ENCODE results near the gene AATK. TPM values are rescaled to one million over a fixed set of nuclear protein-coding genes. Genes with fewer than 3 reads are reported as not detected.

Gene AATK
- total RNA-seq, 2 donors from 2014 or later = 3.3 to 4.3 TPM

- no peak for DNase-seq
- no peaks in the 10 kb centered on the region for H3K9me3 Mint-ChIP-seq
Measured at GRCh38 chr17:81106716-81107115, 59.3 kb downstream of the AATK start.

GRCh38 chr17:81103379-81103778, 62.6 kb downstream of the AATK start:
- 95% methylated on average over 20 of the region's 20 CpGs; no CpG with 5 or more reads in 1 of the 2 experiments for WGBS, 2 experiments (ENCODE audit: insufficient coverage in 1 of 2, insufficient read length in 1 of 2)
- DNase-seq = no peak

More at GRCh38 chr17:81106716-81107115, 59.3 kb downstream of the AATK start:
- H3K27ac ChIP-seq (ENCODE audit: low read depth, low read length) = no peak overlapping the region
- no peak overlapping the region for H3K4me3 Mint-ChIP-seq
- no peak for TF ChIP-seq CTCF (conservative IDR thresholded peaks at IDR 0.05)
- no peaks in the 10 kb centered on the region for H3K36me3 ChIP-seq (ENCODE audit: control insufficient read depth, insufficient read depth, low read length)
- no peaks in the 10 kb centered on the region for H3K4me1 Mint-ChIP-seq
- H3K4me1 ChIP-seq (ENCODE audit: control insufficient read depth, insufficient read depth, low read length) = no peaks in the 10 kb centered on the region
- H3K36me3 Mint-ChIP-seq (ENCODE audit: low read depth) = no peaks in the 10 kb centered on the region
- H3K9me3 ChIP-seq (ENCODE audit: control insufficient read depth, low read length) = no peaks in the 10 kb centered on the region
- no peak overlapping the region for H3K4me3 ChIP-seq (ENCODE audit: low read length)
- H3K27ac Mint-ChIP-seq = no peak overlapping the region
- 91 to 93% methylated on average over 19 to 24 of the region's 24 CpGs for WGBS, 2 experiments (ENCODE audit: insufficient coverage in 1 of 2, insufficient read length in 1 of 2)
- no peaks in the 10 kb centered on the region for H3K27me3 Mint-ChIP-seq (ENCODE audit: insufficient read depth)
- no peak overlapping the region for H3K9ac ChIP-seq (ENCODE audit: extremely low read depth, low read length, poor library complexity, severe bottlenecking)
- H3K27me3 ChIP-seq (ENCODE audit: control insufficient read depth, insufficient read depth, low read length, poor library complexity, severe bottlenecking) = no peaks in the 10 kb centered on the region

DNA sequence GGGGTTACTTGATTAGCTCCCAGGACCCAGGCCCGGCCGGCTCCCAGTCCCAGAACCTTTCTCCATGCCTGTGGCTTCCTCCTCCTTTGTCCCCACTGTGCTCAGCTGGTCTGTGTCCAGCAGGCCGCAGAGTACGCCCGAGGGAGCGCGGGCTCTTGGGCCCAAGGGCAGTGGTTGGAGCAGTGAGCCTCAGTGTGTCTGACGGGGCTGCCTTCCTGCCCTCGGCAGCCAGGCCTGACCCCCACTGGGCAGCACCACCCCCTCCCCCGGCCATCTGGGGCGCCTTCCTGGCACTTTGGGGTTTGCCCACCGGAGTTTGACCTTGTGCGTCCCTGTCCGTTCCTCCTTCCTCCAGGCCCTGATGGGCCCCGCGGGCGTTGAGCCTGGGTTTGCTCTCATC, 63.2 kb downstream of the AATK start:
- Histone ChIP-seq H3K36me3 (ENCODE audit: control insufficient read depth, insufficient read depth, low read length) (peaks cover 4% of the 10 kb centered on the region), H3K9me3 (ENCODE audit: control insufficient read depth, low read length) (no peaks in the 10 kb centered on the region), H3K27me3 (ENCODE audit: control insufficient read depth, insufficient read depth, low read length, poor library complexity, severe bottlenecking) (no peaks in the 10 kb centered on the region), H3K4me3 (ENCODE audit: low read length) (no peak overlapping the region), H3K27ac (ENCODE audit: low read depth, low read length) (no peak overlapping the region), H3K9ac (ENCODE audit: extremely low read depth, low read length, poor library complexity, severe bottlenecking) (no peak overlapping the region), H3K4me1 (ENCODE audit: control insufficient read depth, insufficient read depth, low read length) (no peaks in the 10 kb centered on the region)
- no peak for TF ChIP-seq CTCF (conservative IDR thresholded peaks at IDR 0.05)
- H3K36me3 Mint-ChIP-seq (ENCODE audit: low read depth) = no peaks in the 10 kb centered on the region
- H3K4me3 Mint-ChIP-seq = no peak overlapping the region
- H3K27ac Mint-ChIP-seq = no peak overlapping the region
- no peak for DNase-seq
- no peaks in the 10 kb centered on the region for H3K4me1 Mint-ChIP-seq
- no peaks in the 10 kb centered on the region for H3K9me3 Mint-ChIP-seq
- no peaks in the 10 kb centered on the region for H3K27me3 Mint-ChIP-seq (ENCODE audit: insufficient read depth)
- 92 to 96% methylated on average over 10 to 17 of the region's 17 CpGs for WGBS, 2 experiments (ENCODE audit: insufficient coverage in 1 of 2, insufficient read length in 1 of 2)

More at GRCh38 chr17:81103379-81103778, 62.6 kb downstream of the AATK start:
- Histone ChIP-seq H3K27ac (ENCODE audit: low read depth, low read length) (no peak overlapping the region), H3K9ac (ENCODE audit: extremely low read depth, low read length, poor library complexity, severe bottlenecking) (no peak overlapping the region), H3K36me3 (ENCODE audit: control insufficient read depth, insufficient read depth, low read length) (peaks cover 4% of the 10 kb centered on the region), H3K4me3 (ENCODE audit: low read length) (no peak overlapping the region), H3K9me3 (ENCODE audit: control insufficient read depth, low read length) (no peaks in the 10 kb centered on the region), H3K27me3 (ENCODE audit: control insufficient read depth, insufficient read depth, low read length, poor library complexity, severe bottlenecking) (no peaks in the 10 kb centered on the region), H3K4me1 (ENCODE audit: control insufficient read depth, insufficient read depth, low read length) (no peaks in the 10 kb centered on the region)
- Mint-ChIP-seq H3K36me3 (ENCODE audit: low read depth) (no peaks in the 10 kb centered on the region), H3K4me3 (no peak overlapping the region), H3K27me3 (ENCODE audit: insufficient read depth) (no peaks in the 10 kb centered on the region), H3K9me3 (no peaks in the 10 kb centered on the region), H3K27ac (no peak overlapping the region), H3K4me1 (no peaks in the 10 kb centered on the region)
- TF ChIP-seq CTCF (conservative IDR thresholded peaks at IDR 0.05) = no peak
